ENCODE measurements around the gene BARX2. TPM values are rescaled to one million over a fixed set of nuclear protein-coding genes. Genes with fewer than 3 reads are reported as not detected.

The BARX2 gene
- total and polyA plus RNA-seq, 9 donors = 0.06 to 6.2 (median 0.35) TPM; not detected in 4

- H3K27ac ChIP-seq = no peak overlapping the region
- DNase-seq = no peak
- H3K4me3 ChIP-seq = no peak overlapping the region
- 40 to 42% (median 40%) methylated on average over 3 of the region's 3 CpGs for WGBS, 3 donors
- H3K36me3 ChIP-seq = no peaks in the 10 kb centered on the region
- no peaks in the 10 kb centered on the region for H3K27me3 ChIP-seq
- H3K4me1 ChIP-seq (ENCODE audit: insufficient read depth) = no peaks in the 10 kb centered on the region
- intact Hi-C loops (cut with DNase I) = no loop called here
- no peaks in the 10 kb centered on the region for H3K9me3 ChIP-seq
- TF ChIP-seq CTCF (IDR thresholded peaks at IDR 0.05) (no peak), POLR2A (IDR thresholded peaks at IDR 0.05) (no peak), EP300 (IDR thresholded peaks at IDR 0.05) (no peak)
These were observed 82.6 kb downstream of the BARX2 start for GRCh38 chr11:129458278-129458677.

- DNase-seq = no peak
- Histone ChIP-seq H3K4me1 (ENCODE audit: insufficient read depth) (no peaks in the 10 kb centered on the region), H3K9me3 (no peaks in the 10 kb centered on the region), H3K27ac (no peak overlapping the region), H3K36me3 (no peaks in the 10 kb centered on the region), H3K27me3 (no peaks in the 10 kb centered on the region), H3K4me3 (no peak overlapping the region)
- no peak for TF ChIP-seq EP300 (IDR thresholded peaks at IDR 0.05)
- no peak for TF ChIP-seq POLR2A (IDR thresholded peaks at IDR 0.05)
- no peak for TF ChIP-seq CTCF (IDR thresholded peaks at IDR 0.05)
- intact Hi-C loops (cut with DNase I) = no loop called here
- WGBS, 3 donors = 33 to 45% (median 38%) methylated on average over 13 of the region's 13 CpGs
These were observed 83.3 kb downstream of the BARX2 start for GRCh38 chr11:129458756-129459535.

- TF ChIP-seq POLR2A (IDR thresholded peaks at IDR 0.05) = no peak
- no peak for DNase-seq
- no peaks in the 10 kb centered on the region for H3K36me3 ChIP-seq
- no peaks in the 10 kb centered on the region for H3K4me1 ChIP-seq (ENCODE audit: insufficient read depth)
- no peak overlapping the region for H3K27ac ChIP-seq
- no peaks in the 10 kb centered on the region for H3K27me3 ChIP-seq
- WGBS, 3 donors = 74 to 82% (median 79%) methylated on average over 2 of the region's 2 CpGs
- H3K9me3 ChIP-seq = no peaks in the 10 kb centered on the region
- intact Hi-C loops (cut with DNase I) = no loop called here
- no peak overlapping the region for H3K4me3 ChIP-seq
These were observed 85.1 kb downstream of the BARX2 start for GRCh38 chr11:129460714-129461113.

- WGBS, 3 donors = 79 to 88% (median 86%) methylated on average over 1 of the region's 1 CpG
- H3K27ac ChIP-seq = no peak overlapping the region
- H3K4me3 ChIP-seq = no peak overlapping the region
- no peaks in the 10 kb centered on the region for H3K27me3 ChIP-seq
- H3K4me1 ChIP-seq (ENCODE audit: insufficient read depth) = no peaks in the 10 kb centered on the region
- H3K9me3 ChIP-seq = no peaks in the 10 kb centered on the region
- intact Hi-C loops (cut with DNase I) = no loop called here
- TF ChIP-seq EP300 (IDR thresholded peaks at IDR 0.05) (no peak), POLR2A (IDR thresholded peaks at IDR 0.05) (no peak), CTCF (IDR thresholded peaks at IDR 0.05) (no peak)
- DNase-seq = no peak
- H3K36me3 ChIP-seq = no peaks in the 10 kb centered on the region
These were observed 108.4 kb downstream of the BARX2 start for GRCh38 chr11:129484068-129484467.

GRCh38 chr11:129489249-129489648 is 113.6 kb downstream of the BARX2 start:
- intact Hi-C loops (cut with DNase I) = no loop called here
- Histone ChIP-seq H3K27ac (no peak overlapping the region), H3K4me1 (ENCODE audit: insufficient read depth) (no peaks in the 10 kb centered on the region), H3K36me3 (no peaks in the 10 kb centered on the region), H3K9me3 (no peaks in the 10 kb centered on the region), H3K27me3 (no peaks in the 10 kb centered on the region), H3K4me3 (no peak overlapping the region)
- no peak for DNase-seq
- TF ChIP-seq EP300 (IDR thresholded peaks at IDR 0.05) = no peak
- no peak for TF ChIP-seq POLR2A (IDR thresholded peaks at IDR 0.05)
- TF ChIP-seq CTCF (IDR thresholded peaks at IDR 0.05) = no peak
- 64 to 72% (median 69%) methylated on average over 1 of the region's 1 CpG for WGBS, 3 donors
